Activated T-cell treated with anti-CD3 and anti-CD28 coated beads, Interleukin-2, amount 50 U/mL, for 24 hours (primary cell): ENCODE results near the gene CNTN4.

Experiments
- DNase-seq: peaks from one replicate; pipeline ENCODE4 v3.0.0-alpha.2; 2020
- H3K27ac Mint-ChIP-seq: 2 replicates; pipeline ENCODE4 v1.8.0; 2020; ENCODE audit warnings: mild to moderate bottlenecking, mixed read lengths
- H3K27me3 Mint-ChIP-seq: 2 replicates; pipeline ENCODE4 v1.8.0; 2020; ENCODE audit warnings: mixed read lengths
- H3K36me3 Mint-ChIP-seq: 2 replicates; pipeline ENCODE4 v1.8.0; 2020; ENCODE audit warnings: low read depth, mixed read lengths
- H3K4me1 Mint-ChIP-seq: 2 replicates; pipeline ENCODE4 v1.8.0; 2020; ENCODE audit warnings: low read depth, mixed read lengths
- H3K4me3 Mint-ChIP-seq: 2 replicates; pipeline ENCODE4 v1.8.0; 2020; ENCODE audit warnings: mild to moderate bottlenecking, moderate library complexity, mixed read lengths
- H3K9me3 Mint-ChIP-seq: 2 replicates; pipeline ENCODE4 v1.8.0; 2020; ENCODE audit warnings: mixed read lengths

The CNTN4 gene

GRCh38 chr3:2856138-2857133 lies 757.8 kb downstream of the CNTN4 start:
- no peak overlapping the region for H3K4me3 Mint-ChIP-seq
- no peaks in the 10 kb centered on the region for H3K36me3 Mint-ChIP-seq
- H3K4me1 Mint-ChIP-seq: peaks cover 8% of the 10 kb centered on the region
- no peak for DNase-seq
- H3K9me3 Mint-ChIP-seq: no peaks in the 10 kb centered on the region
- no peak overlapping the region for H3K27ac Mint-ChIP-seq
- H3K27me3 Mint-ChIP-seq: no peaks in the 10 kb centered on the region

GRCh38 chr3:2860626-2861025 lies 762.0 kb downstream of the CNTN4 start:
- H3K4me3 Mint-ChIP-seq: no peak overlapping the region
- peaks cover 2% of the 10 kb centered on the region for H3K27me3 Mint-ChIP-seq
- DNase-seq: no peak
- no peaks in the 10 kb centered on the region for H3K36me3 Mint-ChIP-seq
- H3K27ac Mint-ChIP-seq: no peak overlapping the region
- H3K4me1 Mint-ChIP-seq: peaks cover 8% of the 10 kb centered on the region
- H3K9me3 Mint-ChIP-seq: no peaks in the 10 kb centered on the region

- no peak for DNase-seq
- no peak overlapping the region for H3K4me3 Mint-ChIP-seq
- peaks cover 2% of the 10 kb centered on the region for H3K27me3 Mint-ChIP-seq
- H3K9me3 Mint-ChIP-seq: no peaks in the 10 kb centered on the region
- peaks cover 6% of the 10 kb centered on the region for H3K4me1 Mint-ChIP-seq
- H3K36me3 Mint-ChIP-seq: no peaks in the 10 kb centered on the region
- no peak overlapping the region for H3K27ac Mint-ChIP-seq
Measured at GRCh38 chr3:2861120-2861519, 762.5 kb downstream of the CNTN4 start.

GRCh38 chr3:2861920-2862319 lies 763.3 kb downstream of the CNTN4 start:
- H3K9me3 Mint-ChIP-seq: no peaks in the 10 kb centered on the region
- no peak overlapping the region for H3K27ac Mint-ChIP-seq
- peaks cover 2% of the 10 kb centered on the region for H3K27me3 Mint-ChIP-seq
- H3K4me3 Mint-ChIP-seq: no peak overlapping the region
- H3K4me1 Mint-ChIP-seq: no peaks in the 10 kb centered on the region
- DNase-seq: no peak
- no peaks in the 10 kb centered on the region for H3K36me3 Mint-ChIP-seq

GRCh38 chr3:2862366-2862765 lies 763.7 kb downstream of the CNTN4 start:
- no peaks in the 10 kb centered on the region for H3K9me3 Mint-ChIP-seq
- H3K36me3 Mint-ChIP-seq: no peaks in the 10 kb centered on the region
- no peaks in the 10 kb centered on the region for H3K4me1 Mint-ChIP-seq

GRCh38 chr3:2863127-2863526 lies 764.5 kb downstream of the CNTN4 start:
- H3K36me3 Mint-ChIP-seq: no peaks in the 10 kb centered on the region
- no peak for DNase-seq
- peaks cover 9% of the 10 kb centered on the region for H3K27me3 Mint-ChIP-seq
- H3K4me3 Mint-ChIP-seq: no peak overlapping the region
- H3K9me3 Mint-ChIP-seq: no peaks in the 10 kb centered on the region
- H3K27ac Mint-ChIP-seq: no peak overlapping the region
- no peaks in the 10 kb centered on the region for H3K4me1 Mint-ChIP-seq

More at GRCh38 chr3:2862366-2862765, 763.7 kb downstream of the CNTN4 start:
- no peak overlapping the region for H3K27ac Mint-ChIP-seq
- peaks cover 2% of the 10 kb centered on the region for H3K27me3 Mint-ChIP-seq
- DNase-seq: no peak
- no peak overlapping the region for H3K4me3 Mint-ChIP-seq

GRCh38 chr3:2869905-2870304 lies 771.2 kb downstream of the CNTN4 start:
- no peak overlapping the region for H3K4me3 Mint-ChIP-seq
- H3K27ac Mint-ChIP-seq: no peak overlapping the region
- DNase-seq: no peak
- peaks cover 21% of the 10 kb centered on the region for H3K27me3 Mint-ChIP-seq
- H3K4me1 Mint-ChIP-seq: no peaks in the 10 kb centered on the region
- no peaks in the 10 kb centered on the region for H3K36me3 Mint-ChIP-seq
- no peaks in the 10 kb centered on the region for H3K9me3 Mint-ChIP-seq

- Mint-ChIP-seq H3K4me3 (no peak overlapping the region), H3K4me1 (no peaks in the 10 kb centered on the region), H3K27ac (no peak overlapping the region), H3K27me3 (peaks cover 28% of the 10 kb centered on the region), H3K36me3 (no peaks in the 10 kb centered on the region), H3K9me3 (no peaks in the 10 kb centered on the region)
- DNase-seq: no peak
Measured at GRCh38 chr3:2870724-2871333, 772.2 kb downstream of the CNTN4 start.

- DNase-seq: no peak
- Mint-ChIP-seq H3K27me3 (peaks cover 23% of the 10 kb centered on the region), H3K36me3 (no peaks in the 10 kb centered on the region), H3K27ac (no peak overlapping the region), H3K9me3 (no peaks in the 10 kb centered on the region), H3K4me3 (no peak overlapping the region), H3K4me1 (no peaks in the 10 kb centered on the region)
Measured at GRCh38 chr3:2872884-2873283, 774.2 kb downstream of the CNTN4 start.

GRCh38 chr3:2873986-2874385 lies 775.3 kb downstream of the CNTN4 start:
- Mint-ChIP-seq H3K27ac (no peak overlapping the region), H3K4me1 (no peaks in the 10 kb centered on the region), H3K9me3 (no peaks in the 10 kb centered on the region), H3K36me3 (no peaks in the 10 kb centered on the region), H3K27me3 (peaks cover 20% of the 10 kb centered on the region), H3K4me3 (no peak overlapping the region)
- DNase-seq: no peak

GRCh38 chr3:2875699-2876098 lies 777.0 kb downstream of the CNTN4 start:
- peaks cover 20% of the 10 kb centered on the region for H3K27me3 Mint-ChIP-seq
- H3K9me3 Mint-ChIP-seq: no peaks in the 10 kb centered on the region
- DNase-seq: no peak
- H3K27ac Mint-ChIP-seq: no peak overlapping the region
- no peaks in the 10 kb centered on the region for H3K4me1 Mint-ChIP-seq
- no peaks in the 10 kb centered on the region for H3K36me3 Mint-ChIP-seq
- H3K4me3 Mint-ChIP-seq: no peak overlapping the region

GRCh38 chr3:2876362-2876761 lies 777.7 kb downstream of the CNTN4 start:
- no peak overlapping the region for H3K4me3 Mint-ChIP-seq

GRCh38 chr3:2879023-2879422 lies 780.4 kb downstream of the CNTN4 start:
- H3K36me3 Mint-ChIP-seq: no peaks in the 10 kb centered on the region
- H3K9me3 Mint-ChIP-seq: no peaks in the 10 kb centered on the region
- H3K4me1 Mint-ChIP-seq: no peaks in the 10 kb centered on the region
- H3K27ac Mint-ChIP-seq: no peak overlapping the region
- H3K4me3 Mint-ChIP-seq: no peak overlapping the region
- H3K27me3 Mint-ChIP-seq: peaks cover 12% of the 10 kb centered on the region
- DNase-seq: no peak

More at GRCh38 chr3:2876362-2876761, 777.7 kb downstream of the CNTN4 start:
- no peak overlapping the region for H3K27ac Mint-ChIP-seq
- DNase-seq: no peak
- no peaks in the 10 kb centered on the region for H3K9me3 Mint-ChIP-seq
- H3K4me1 Mint-ChIP-seq: no peaks in the 10 kb centered on the region
- peaks cover 20% of the 10 kb centered on the region for H3K27me3 Mint-ChIP-seq
- H3K36me3 Mint-ChIP-seq: no peaks in the 10 kb centered on the region

- no peaks in the 10 kb centered on the region for H3K36me3 Mint-ChIP-seq
- H3K27me3 Mint-ChIP-seq: peaks cover 7% of the 10 kb centered on the region
- no peaks in the 10 kb centered on the region for H3K4me1 Mint-ChIP-seq
- no peak for DNase-seq
- no peak overlapping the region for H3K27ac Mint-ChIP-seq
- H3K4me3 Mint-ChIP-seq: no peak overlapping the region
- H3K9me3 Mint-ChIP-seq: no peaks in the 10 kb centered on the region
Measured at GRCh38 chr3:2879587-2879986, 780.9 kb downstream of the CNTN4 start.

GRCh38 chr3:2880218-2880756 lies 781.6 kb downstream of the CNTN4 start:
- no peaks in the 10 kb centered on the region for H3K36me3 Mint-ChIP-seq
- peaks cover 4% of the 10 kb centered on the region for H3K27me3 Mint-ChIP-seq
- no peaks in the 10 kb centered on the region for H3K4me1 Mint-ChIP-seq
- H3K27ac Mint-ChIP-seq: no peak overlapping the region
- H3K9me3 Mint-ChIP-seq: no peaks in the 10 kb centered on the region
- no peak overlapping the region for H3K4me3 Mint-ChIP-seq
- no peak for DNase-seq
